Measurements from ENCODE around the gene HAUS6. TPM values are rescaled to one million over a fixed set of nuclear protein-coding genes. Genes with fewer than 3 reads are reported as not detected.

HAUS6 gene
- total and polyA plus RNA-seq, 2 of the 13 experiments (the other 11 are each of a cell fraction or from before 2014, with no cell fraction given): 9.8 to 31.1 TPM

- TF ChIP-seq DMTF1 (CRISPR knock-in tag; IDR thresholded peaks at IDR 0.05): no peak
- 0 out of 2 replicates have a peak, but pooled peaks have one; percentile 34 for TF ChIP-seq KLF11 (CRISPR knock-in tag; IDR thresholded peaks at IDR 0.05)
- TF ChIP-seq HNF1A (IDR thresholded peaks at IDR 0.05; ENCODE audit: low read depth): 0 out of 2 replicates have a peak, but pooled peaks have one; percentile 19
- TF ChIP-seq HNF1A (CRISPR knock-in tag; IDR thresholded peaks at IDR 0.05; ENCODE audit: borderline replicate concordance): no peak
- peak; percentile 67; the same call in 1 of the 2 replicates for TF ChIP-seq FOXK1 (CRISPR knock-in tag; IDR thresholded peaks at IDR 0.05; ENCODE audit: borderline replicate concordance, low read depth)
- no peak for TF ChIP-seq LCORL (IDR thresholded peaks at IDR 0.05)
- 0 out of 2 replicates have a peak, but pooled peaks have one; percentile 32 for TF ChIP-seq LCORL (CRISPR knock-in tag; IDR thresholded peaks at IDR 0.05)
- peak; percentile 82 for TF ChIP-seq MYPOP (CRISPR knock-in tag; IDR thresholded peaks at IDR 0.05)
- no peak for TF ChIP-seq ZNF780A (CRISPR knock-in tag; IDR thresholded peaks at IDR 0.05)
- TF ChIP-seq KDM6A (CRISPR knock-in tag; IDR thresholded peaks at IDR 0.05; ENCODE audit: low read depth): no peak
- peak; percentile 87 for TF ChIP-seq SP2 (CRISPR knock-in tag; IDR thresholded peaks at IDR 0.05)
- TF ChIP-seq ZNF766 (CRISPR knock-in tag; IDR thresholded peaks at IDR 0.05; ENCODE audit: borderline replicate concordance): peak; percentile 75; the same call in 1 of the 2 replicates
- TF ChIP-seq ZNF282 (IDR thresholded peaks at IDR 0.05; ENCODE audit: partially characterized antibody): no peak
- peak; percentile 93 for TF ChIP-seq SAP130 (CRISPR knock-in tag; IDR thresholded peaks at IDR 0.05; ENCODE audit: low read depth)
- TF ChIP-seq MIXL1 (CRISPR knock-in tag; IDR thresholded peaks at IDR 0.05): peak; percentile 71; the same call in 1 of the 2 replicates
- TF ChIP-seq ZKSCAN1 (IDR thresholded peaks at IDR 0.05; ENCODE audit: low read length): no peak
- peak; percentile 64 for TF ChIP-seq HNF1B (CRISPR knock-in tag; IDR thresholded peaks at IDR 0.05)
- 0 out of 2 replicates have a peak, but pooled peaks have one; percentile 53 for TF ChIP-seq CREBL2 (CRISPR knock-in tag; IDR thresholded peaks at IDR 0.05; ENCODE audit: borderline replicate concordance)
- no peak for TF ChIP-seq ZNF30 (CRISPR knock-in tag; IDR thresholded peaks at IDR 0.05)
- TF ChIP-seq CBX2 (IDR thresholded peaks at IDR 0.05; ENCODE audit: low read depth, low read length): no peak
- TF ChIP-seq CBX2 (CRISPR knock-in tag; IDR thresholded peaks at IDR 0.05; ENCODE audit: low read depth): no peak
- peak; percentile 73 for TF ChIP-seq ZMYM4 (CRISPR knock-in tag; IDR thresholded peaks at IDR 0.05)
Measured at GRCh38 chr9:19102631-19103345, at the start of gene HAUS6 (continued).

Data from HepG2 (cell line).